ENCODE data around the gene C1D.
"Not testable (repeated sequence)": the region's sequence is repeated elsewhere in the genome, so short reads cannot be mapped to it uniquely, and the experiment has no call there.

The C1D gene

GRCh38 chr2:68083346-68083745 is 20.5 kb upstream of the C1D start:
- H3K4me1 ChIP-seq (ENCODE audit: insufficient read depth, low read length, poor library complexity, severe bottlenecking): peaks cover 9% of the 10 kb centered on the region
- H3K4me3 ChIP-seq (ENCODE audit: low read length, poor library complexity, severe bottlenecking): no peak overlapping the region
- H3K9me3 ChIP-seq (ENCODE audit: insufficient read depth, low read depth, low read length): no peaks in the 10 kb centered on the region
- H3K9ac ChIP-seq (ENCODE audit: low read depth, low read length, poor library complexity, severe bottlenecking): no peak overlapping the region
- no peaks in the 10 kb centered on the region for H4K20me1 ChIP-seq (ENCODE audit: insufficient read depth, low read length, poor library complexity, severe bottlenecking)
- H3K27me3 ChIP-seq (ENCODE audit: insufficient read depth, low read length, poor library complexity, severe bottlenecking): no peaks in the 10 kb centered on the region
- no peaks in the 10 kb centered on the region for H3K9me2 ChIP-seq (replicated peaks; ENCODE audit: low read depth, low read length)
- TF ChIP-seq EZH2phosphoT487 (IDR thresholded peaks at IDR 0.05; ENCODE audit: borderline replicate concordance): no peak
- no peak for TF ChIP-seq CTCF (conservative IDR thresholded peaks at IDR 0.05; ENCODE audit: low read length)
- H3F3A ChIP-seq (ENCODE audit: low read depth): no peaks in the 10 kb centered on the region
- no peaks in the 10 kb centered on the region for H3K79me2 ChIP-seq (ENCODE audit: insufficient read depth, low read length)
- H3K4me2 ChIP-seq (ENCODE audit: low read depth, low read length, poor library complexity, severe bottlenecking): no peak overlapping the region
- H2AFZ ChIP-seq (ENCODE audit: low read length): no peak overlapping the region
- H3K36me3 ChIP-seq (ENCODE audit: insufficient read depth, low read length): no peaks in the 10 kb centered on the region

GRCh38 chr2:68074050-68074449 is 11.2 kb upstream of the C1D start:
- Histone ChIP-seq H3K27me3 (ENCODE audit: insufficient read depth, low read length, poor library complexity, severe bottlenecking) (no peaks in the 10 kb centered on the region), H2AFZ (ENCODE audit: low read length) (no peak overlapping the region), H3K4me1 (ENCODE audit: insufficient read depth, low read length, poor library complexity, severe bottlenecking) (no peaks in the 10 kb centered on the region), H3K4me2 (ENCODE audit: low read depth, low read length, poor library complexity, severe bottlenecking) (no peak overlapping the region), H3F3A (ENCODE audit: low read depth) (no peaks in the 10 kb centered on the region), H3K9me3 (ENCODE audit: insufficient read depth, low read depth, low read length) (no peaks in the 10 kb centered on the region), H3K79me2 (ENCODE audit: insufficient read depth, low read length) (no peaks in the 10 kb centered on the region), H3K9me2 (replicated peaks; ENCODE audit: low read depth, low read length) (no peaks in the 10 kb centered on the region), H3K36me3 (ENCODE audit: insufficient read depth, low read length) (no peaks in the 10 kb centered on the region), H3K4me3 (ENCODE audit: low read length, poor library complexity, severe bottlenecking) (no peak overlapping the region), H4K20me1 (ENCODE audit: insufficient read depth, low read length, poor library complexity, severe bottlenecking) (no peaks in the 10 kb centered on the region), H3K9ac (ENCODE audit: low read depth, low read length, poor library complexity, severe bottlenecking) (no peak overlapping the region)
- no peak for TF ChIP-seq EZH2phosphoT487 (IDR thresholded peaks at IDR 0.05; ENCODE audit: borderline replicate concordance)
- no peak for TF ChIP-seq CTCF (conservative IDR thresholded peaks at IDR 0.05; ENCODE audit: low read length)

GRCh38 chr2:68063797-68064646 is 1.2 kb upstream of the C1D start:
- Histone ChIP-seq H3K4me1 (ENCODE audit: insufficient read depth, low read length, poor library complexity, severe bottlenecking) (peaks cover 35% of the 10 kb centered on the region), H3K79me2 (ENCODE audit: insufficient read depth, low read length) (peaks cover 36% of the 10 kb centered on the region), H3K4me2 (ENCODE audit: low read depth, low read length, poor library complexity, severe bottlenecking) (peak overlapping the region; percentile 64), H4K20me1 (ENCODE audit: insufficient read depth, low read length, poor library complexity, severe bottlenecking) (peaks cover 24% of the 10 kb centered on the region), H3K4me3 (ENCODE audit: low read length, poor library complexity, severe bottlenecking) (peak overlapping the region; percentile 97)
- not testable (repeated sequence) for H3K9me3 ChIP-seq (ENCODE audit: insufficient read depth, low read depth, low read length); H3K27me3 ChIP-seq (ENCODE audit: insufficient read depth, low read length, poor library complexity, severe bottlenecking); H3K9me2 ChIP-seq (replicated peaks; ENCODE audit: low read depth, low read length); H2AFZ ChIP-seq (ENCODE audit: low read length); H3K9ac ChIP-seq (ENCODE audit: low read depth, low read length, poor library complexity, severe bottlenecking); H3F3A ChIP-seq (ENCODE audit: low read depth); H3K36me3 ChIP-seq (ENCODE audit: insufficient read depth, low read length)

GRCh38 chr2:68060652-68061051 is 2.2 kb downstream of the C1D start:
- Histone ChIP-seq H3K4me2 (ENCODE audit: low read depth, low read length, poor library complexity, severe bottlenecking) (peak overlapping the region; percentile 92), H3K4me3 (ENCODE audit: low read length, poor library complexity, severe bottlenecking) (peak overlapping the region; percentile 97), H3K9me3 (ENCODE audit: insufficient read depth, low read depth, low read length) (no peaks in the 10 kb centered on the region)

More at GRCh38 chr2:68060652-68061051, 2.2 kb downstream of the C1D start:
- H3F3A ChIP-seq (ENCODE audit: low read depth): no peaks in the 10 kb centered on the region
- no peak overlapping the region for H3K9ac ChIP-seq (ENCODE audit: low read depth, low read length, poor library complexity, severe bottlenecking)
- no peaks in the 10 kb centered on the region for H3K36me3 ChIP-seq (ENCODE audit: insufficient read depth, low read length)
- H3K4me1 ChIP-seq (ENCODE audit: insufficient read depth, low read length, poor library complexity, severe bottlenecking): peaks cover 58% of the 10 kb centered on the region
- H3K27me3 ChIP-seq (ENCODE audit: insufficient read depth, low read length, poor library complexity, severe bottlenecking): no peaks in the 10 kb centered on the region
- TF ChIP-seq EZH2phosphoT487 (IDR thresholded peaks at IDR 0.05; ENCODE audit: borderline replicate concordance): no peak
- no peak for TF ChIP-seq CTCF (conservative IDR thresholded peaks at IDR 0.05; ENCODE audit: low read length)
- H3K79me2 ChIP-seq (ENCODE audit: insufficient read depth, low read length): peaks cover 69% of the 10 kb centered on the region
- no peaks in the 10 kb centered on the region for H3K9me2 ChIP-seq (replicated peaks; ENCODE audit: low read depth, low read length)
- no peak overlapping the region for H2AFZ ChIP-seq (ENCODE audit: low read length)
- peaks cover 47% of the 10 kb centered on the region for H4K20me1 ChIP-seq (ENCODE audit: insufficient read depth, low read length, poor library complexity, severe bottlenecking)
